BLaER1 treated with 17β-estradiol and CSF1 and Interleukin-3, amounts not matched to agents 10 nM and 100 nM (cell line): ENCODE data around the gene OCEL1.

ENCODE experiments used
- H3K27ac ChIP-seq, 11 experiments: shearing (Covaris generic); formaldehyde crosslinking; 2 replicates each; pipeline ENCODE4 v1.8.1; 2022
- H3K27me3 ChIP-seq, 11 experiments: shearing (Covaris generic); formaldehyde crosslinking; 2 replicates each; pipeline ENCODE4 v1.8.1; 2022
- H3K36me3 ChIP-seq, 11 experiments: shearing (Covaris generic); formaldehyde crosslinking; 2 replicates each; pipeline ENCODE4 v1.8.1; 2022
- H3K4me1 ChIP-seq, 10 experiments: shearing (Covaris generic); formaldehyde crosslinking; 2 replicates each; pipeline ENCODE4 v1.8.1; 2022
- H3K4me2 ChIP-seq, 11 experiments: shearing (Covaris generic); formaldehyde crosslinking; 2 replicates each; pipeline ENCODE4 v1.8.1; 2022
- H3K4me3 ChIP-seq, 10 experiments: shearing (Covaris generic); formaldehyde crosslinking; 2 replicates each; pipeline ENCODE4 v1.8.1; 2022
- H3K9ac ChIP-seq, 11 experiments: shearing (Covaris generic); formaldehyde crosslinking; 2 replicates each; pipeline ENCODE4 v1.8.1; 2022
- H3K9me3 ChIP-seq, 11 experiments: shearing (Covaris generic); formaldehyde crosslinking; replicated peaks in 1 of 11; 2 replicates each; pipeline ENCODE4 v1.8.1; 2022
- H4K20me1 ChIP-seq, 11 experiments: shearing (Covaris generic); formaldehyde crosslinking; 2 replicates each; pipeline ENCODE4 v1.8.1; 2022
- Cebpa-rat ChIP-seq, 11 experiments: shearing (Covaris generic); IDR thresholded peaks; 2 replicates each; pipeline ENCODE4 v1.8.1; 2022

OCEL1 gene

GRCh38 chr19:17240062-17240752 is 14.2 kb downstream of the OCEL1 start:
- Histone ChIP-seq H3K4me2 (0 out of 22 replicates have a peak overlapping the region, but pooled peaks of 1 of the 11 experiments have one; percentile 6), H3K36me3 (peaks cover 10 to 39% (median 29%) of the 10 kb centered on the region in 11 experiments; a peak in 21 of 22 replicates), H3K27ac (0 out of 22 replicates have a peak overlapping the region, but pooled peaks of 1 of the 11 experiments have one; percentile 18), H4K20me1 (peaks cover 23 to 63% (median 41%) of the 10 kb centered on the region in 11 experiments; a peak in 21 of 22 replicates), H3K27me3 (no peaks in the 10 kb centered on the region), H3K9me3 (no peaks in the 10 kb centered on the region), H3K4me1 (peaks cover 31 to 54% (median 48%) of the 10 kb centered on the region in 10 experiments), H3K9ac (no peak overlapping the region), H3K4me3 (no peak overlapping the region)
- no peak for TF ChIP-seq Cebpa-rat (IDR thresholded peaks at IDR 0.05)

DNA sequence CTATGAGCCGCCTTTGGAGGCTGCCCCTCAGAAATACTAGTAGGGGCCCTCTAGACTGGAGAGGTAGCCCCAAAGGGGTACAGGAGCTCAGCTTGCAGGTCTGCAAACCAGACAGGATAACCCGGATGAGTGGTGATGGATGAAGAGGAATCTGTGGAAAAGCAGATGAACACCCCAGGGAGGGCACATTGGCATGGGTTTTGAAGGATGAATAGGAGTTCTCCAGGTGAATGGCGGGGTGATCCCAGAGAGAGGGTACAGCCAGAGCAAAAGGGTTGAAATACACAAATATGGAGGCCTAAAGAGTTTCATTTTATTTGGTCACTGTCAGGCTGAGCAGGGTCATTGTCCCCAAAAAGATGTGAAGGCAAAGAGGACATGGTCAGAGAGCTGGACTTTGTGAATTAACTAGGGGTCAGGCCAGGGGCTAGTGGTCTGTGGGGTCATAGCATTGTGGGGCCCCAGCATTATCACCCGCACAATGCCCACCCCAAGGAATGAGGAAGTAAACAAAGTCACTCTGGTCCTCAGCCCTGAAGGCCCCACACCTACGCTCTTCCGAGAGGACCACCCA is 14.9 kb downstream of the OCEL1 start:
- no peak overlapping the region for H3K9ac ChIP-seq
- H4K20me1 ChIP-seq = peaks cover 22 to 63% (median 41%) of the 10 kb centered on the region in 11 experiments; a peak in 21 of 22 replicates
- no peaks in the 10 kb centered on the region for H3K9me3 ChIP-seq
- H3K36me3 ChIP-seq = peaks cover 10 to 39% (median 29%) of the 10 kb centered on the region in 11 experiments; a peak in 21 of 22 replicates
- H3K4me3 ChIP-seq = no peak overlapping the region
- peak overlapping the region in 7 of 11 experiments; percentile 15 to 100 (median 96); a peak in 7 of 22 replicates for H3K4me2 ChIP-seq
- no peaks in the 10 kb centered on the region for H3K27me3 ChIP-seq
- TF ChIP-seq Cebpa-rat (IDR thresholded peaks at IDR 0.05) = no peak
- peaks cover 29 to 51% (median 45%) of the 10 kb centered on the region in 10 experiments for H3K4me1 ChIP-seq
- H3K27ac ChIP-seq = 0 out of 22 replicates have a peak overlapping the region, but pooled peaks of 1 of the 11 experiments have one; percentile 11

DNA sequence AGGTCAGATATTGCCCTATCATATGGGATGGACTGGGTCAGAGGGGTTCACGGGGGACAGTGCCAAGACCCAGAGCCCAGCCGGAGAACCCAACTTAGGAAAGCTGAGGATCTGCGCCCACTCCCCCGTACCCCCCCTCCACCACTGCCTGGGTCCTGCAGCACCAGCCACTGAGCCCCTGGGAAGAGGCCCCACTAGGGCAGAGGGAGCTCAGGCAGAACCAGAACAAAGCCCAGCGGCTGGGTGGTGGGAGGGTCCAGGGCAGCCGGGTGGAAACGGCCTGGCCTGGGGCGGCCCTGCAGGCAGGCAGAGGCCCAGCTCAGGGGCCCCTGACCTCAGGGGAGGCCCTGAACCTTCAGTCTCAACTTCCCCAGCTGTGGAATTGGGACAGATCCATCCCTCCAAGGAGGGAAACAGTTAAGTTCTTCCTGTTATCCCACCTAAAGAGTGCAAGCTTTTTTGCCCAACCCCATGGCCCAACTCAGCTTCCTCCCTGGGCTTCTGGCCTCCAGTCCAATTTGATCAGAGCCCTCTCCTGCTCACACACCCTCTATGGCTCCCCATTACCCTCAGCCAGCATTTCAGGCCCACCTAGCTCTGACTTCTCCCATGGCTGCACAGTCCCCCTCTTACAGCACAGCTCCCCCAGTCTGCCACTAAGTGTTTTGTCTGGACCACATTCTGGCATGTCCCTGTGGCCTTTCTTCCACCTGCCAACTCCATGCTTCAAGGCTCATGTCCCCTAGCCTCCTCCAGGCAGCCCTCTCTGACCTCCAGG is 16.6 kb downstream of the OCEL1 start:
- no peak for TF ChIP-seq Cebpa-rat (IDR thresholded peaks at IDR 0.05)
- Histone ChIP-seq H3K4me2 (peak overlapping the region; percentile 93 to 100 (median 99)), H3K4me1 (peaks cover 35 to 54% (median 49%) of the 10 kb centered on the region in 10 experiments), H3K27ac (peak overlapping the region in 9 of 11 experiments; percentile 24 to 57 (median 42); a peak in 15 of 22 replicates), H3K9me3 (no peaks in the 10 kb centered on the region), H3K36me3 (peaks cover 8 to 37% (median 29%) of the 10 kb centered on the region in 11 experiments; a peak in 21 of 22 replicates), H3K4me3 (peak overlapping the region in 8 of 10 experiments; percentile 3 to 98 (median 82); a peak in 11 of 20 replicates), H3K27me3 (no peaks in the 10 kb centered on the region), H3K9ac (peak overlapping the region; percentile 11 to 91 (median 87); a peak in 19 of 22 replicates), H4K20me1 (peaks cover 22 to 63% (median 41%) of the 10 kb centered on the region in 11 experiments; a peak in 21 of 22 replicates)

DNA sequence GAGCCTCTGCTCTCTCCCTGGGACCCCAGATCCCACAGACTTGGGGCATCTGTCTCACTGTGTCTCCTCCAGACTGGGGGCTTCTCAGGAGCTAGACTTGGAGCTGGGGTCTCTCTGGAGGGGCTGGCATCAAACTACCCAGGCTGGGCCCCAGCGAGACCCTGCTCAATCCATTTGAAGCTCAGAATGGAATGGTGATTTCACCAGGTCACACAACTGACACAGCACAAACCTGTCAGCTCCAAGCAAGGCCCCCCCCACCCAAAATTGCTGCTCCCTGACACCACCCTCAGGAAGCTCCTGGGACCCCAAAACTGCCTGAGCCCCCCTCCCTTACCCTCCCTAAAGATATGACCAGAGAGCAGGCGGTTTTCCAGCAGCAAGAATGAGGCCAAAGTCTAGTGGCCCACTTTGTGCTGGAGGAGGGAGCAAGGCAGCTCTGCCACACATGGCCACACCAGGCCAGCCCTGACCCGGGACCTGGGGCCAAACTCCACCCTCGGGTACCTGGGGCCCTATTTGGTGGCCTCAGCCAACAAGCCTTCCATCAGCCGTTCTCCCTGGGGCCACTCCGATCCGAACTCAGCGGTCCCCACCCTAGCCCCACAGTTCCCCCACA is 17.3 kb downstream of the OCEL1 start:
- Histone ChIP-seq H3K36me3 (peaks cover 1 to 30% (median 22%) of the 10 kb centered on the region in 11 experiments; a peak in 20 of 22 replicates), H3K9me3 (no peaks in the 10 kb centered on the region), H4K20me1 (peaks cover 22 to 58% (median 41%) of the 10 kb centered on the region in 11 experiments; a peak in 21 of 22 replicates), H3K9ac (peak overlapping the region; percentile 83 to 91 (median 87); a peak in 21 of 22 replicates), H3K27me3 (no peaks in the 10 kb centered on the region), H3K27ac (peak overlapping the region in 7 of 11 experiments; percentile 75 to 92 (median 84); a peak in 11 of 22 replicates), H3K4me3 (peak overlapping the region; percentile 79 to 98 (median 90)), H3K4me2 (peak overlapping the region; percentile 93 to 100 (median 99)), H3K4me1 (peaks cover 37 to 61% (median 52%) of the 10 kb centered on the region in 10 experiments)
- no peak for TF ChIP-seq Cebpa-rat (IDR thresholded peaks at IDR 0.05)

DNA sequence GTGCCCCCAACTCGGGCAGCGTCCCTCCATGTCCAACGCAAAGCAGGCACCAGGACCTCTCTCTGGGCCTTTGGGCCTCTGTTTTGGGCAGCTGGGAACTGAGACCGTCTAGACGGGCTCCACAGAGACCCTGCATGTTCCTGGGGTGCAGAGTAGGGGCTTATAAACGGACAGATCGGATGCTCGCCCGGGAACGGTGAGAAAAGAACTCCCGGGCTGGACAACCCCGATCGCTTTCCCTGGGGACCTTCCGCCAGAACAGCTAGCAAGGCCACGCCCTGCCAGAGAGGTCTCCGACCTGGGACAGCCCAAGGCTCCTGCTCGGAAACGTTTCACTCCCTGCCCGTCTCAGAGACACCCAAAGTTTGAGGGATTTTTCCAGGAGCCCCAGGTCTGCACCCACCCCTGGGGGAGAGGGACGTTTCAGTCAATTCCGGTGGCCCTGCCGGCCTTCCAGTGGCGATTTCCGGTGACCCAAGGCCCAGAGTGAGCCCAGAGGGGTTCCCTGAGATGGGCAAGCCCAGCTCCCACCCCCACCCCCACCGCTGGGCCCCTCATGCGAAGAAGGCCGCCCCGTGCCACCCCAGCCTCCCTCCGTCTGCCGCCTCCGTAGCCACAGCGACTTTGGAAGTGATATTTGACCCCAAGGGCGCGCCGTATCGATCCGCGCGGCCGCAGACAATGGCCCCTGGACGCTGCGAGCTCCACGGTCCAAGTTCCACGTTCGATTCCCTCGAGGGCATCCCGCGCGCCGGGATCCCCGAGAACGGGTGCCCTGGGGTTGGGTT is 18.0 kb downstream of the OCEL1 start:
- Histone ChIP-seq H3K4me3 (peak overlapping the region; percentile 79 to 98 (median 90)), H4K20me1 (peaks cover 22 to 55% (median 41%) of the 10 kb centered on the region in 11 experiments; a peak in 21 of 22 replicates), H3K27ac (peak overlapping the region; percentile 53 to 92 (median 80); a peak in 18 of 22 replicates), H3K4me1 (peaks cover 37 to 64% (median 53%) of the 10 kb centered on the region in 10 experiments), H3K36me3 (peaks cover 0 to 23% (median 16%) of the 10 kb centered on the region in 11 experiments; a peak in 10 of 22 replicates), H3K9ac (peak overlapping the region; percentile 83 to 91 (median 87)), H3K9me3 (no peaks in the 10 kb centered on the region), H3K27me3 (no peaks in the 10 kb centered on the region), H3K4me2 (peak overlapping the region; percentile 93 to 100 (median 99))
- no peak for TF ChIP-seq Cebpa-rat (IDR thresholded peaks at IDR 0.05)

GRCh38 chr19:17244618-17245534 is 18.9 kb downstream of the OCEL1 start:
- TF ChIP-seq Cebpa-rat (IDR thresholded peaks at IDR 0.05) = no peak
- H3K4me3 ChIP-seq = peak overlapping the region; percentile 79 to 98 (median 90)
- H3K4me1 ChIP-seq = peaks cover 37 to 66% (median 55%) of the 10 kb centered on the region in 10 experiments
- H3K4me2 ChIP-seq = peak overlapping the region; percentile 93 to 100 (median 99)
- H3K9me3 ChIP-seq = no peaks in the 10 kb centered on the region
- H3K27ac ChIP-seq = peak overlapping the region; percentile 53 to 92 (median 80)
- peaks cover 0 to 17% (median 10%) of the 10 kb centered on the region in 11 experiments; a peak in 10 of 22 replicates for H3K36me3 ChIP-seq
- peaks cover 22 to 53% (median 40%) of the 10 kb centered on the region in 11 experiments; a peak in 21 of 22 replicates for H4K20me1 ChIP-seq
- H3K27me3 ChIP-seq = no peaks in the 10 kb centered on the region
- H3K9ac ChIP-seq = peak overlapping the region; percentile 83 to 91 (median 87)
